Measurements from ENCODE around the gene OR6P1.

DNA sequence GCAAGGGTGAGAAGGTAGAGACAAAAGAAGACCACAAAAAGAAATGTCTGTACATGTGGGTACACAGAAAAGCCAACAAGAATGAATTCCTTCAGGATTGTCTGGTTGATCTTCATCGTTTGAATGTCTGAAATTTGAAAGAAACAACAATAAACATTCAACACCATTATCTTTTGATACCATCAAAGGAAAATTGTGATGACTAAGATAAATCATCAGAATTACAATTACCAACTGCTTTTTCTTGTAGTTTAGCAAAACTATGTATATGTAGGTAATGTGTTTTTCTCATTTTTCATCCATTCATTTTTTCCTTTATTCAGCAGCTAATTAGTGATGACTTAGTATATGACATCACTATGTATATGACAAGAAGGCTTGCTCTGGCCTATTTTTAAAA lies 9.4 kb upstream of the OR6P1 start, which contains the start of gene OR10X1:
- TF ChIP-seq, protein P1, sequence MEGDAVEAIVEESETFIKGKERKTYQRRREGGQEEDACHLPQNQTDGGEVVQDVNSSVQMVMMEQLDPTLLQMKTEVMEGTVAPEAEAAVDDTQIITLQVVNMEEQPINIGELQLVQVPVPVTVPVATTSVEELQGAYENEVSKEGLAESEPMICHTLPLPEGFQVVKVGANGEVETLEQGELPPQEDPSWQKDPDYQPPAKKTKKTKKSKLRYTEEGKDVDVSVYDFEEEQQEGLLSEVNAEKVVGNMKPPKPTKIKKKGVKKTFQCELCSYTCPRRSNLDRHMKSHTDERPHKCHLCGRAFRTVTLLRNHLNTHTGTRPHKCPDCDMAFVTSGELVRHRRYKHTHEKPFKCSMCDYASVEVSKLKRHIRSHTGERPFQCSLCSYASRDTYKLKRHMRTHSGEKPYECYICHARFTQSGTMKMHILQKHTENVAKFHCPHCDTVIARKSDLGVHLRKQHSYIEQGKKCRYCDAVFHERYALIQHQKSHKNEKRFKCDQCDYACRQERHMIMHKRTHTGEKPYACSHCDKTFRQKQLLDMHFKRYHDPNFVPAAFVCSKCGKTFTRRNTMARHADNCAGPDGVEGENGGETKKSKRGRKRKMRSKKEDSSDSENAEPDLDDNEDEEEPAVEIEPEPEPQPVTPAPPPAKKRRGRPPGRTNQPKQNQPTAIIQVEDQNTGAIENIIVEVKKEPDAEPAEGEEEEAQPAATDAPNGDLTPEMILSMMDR (IDR thresholded peaks at IDR 0.05), result no peak
- TF ChIP-seq POLR2A (IDR thresholded peaks at IDR 0.05), result no peak
